ENCODE measurements around the gene NR0B1.

The NR0B1 gene

DNA sequence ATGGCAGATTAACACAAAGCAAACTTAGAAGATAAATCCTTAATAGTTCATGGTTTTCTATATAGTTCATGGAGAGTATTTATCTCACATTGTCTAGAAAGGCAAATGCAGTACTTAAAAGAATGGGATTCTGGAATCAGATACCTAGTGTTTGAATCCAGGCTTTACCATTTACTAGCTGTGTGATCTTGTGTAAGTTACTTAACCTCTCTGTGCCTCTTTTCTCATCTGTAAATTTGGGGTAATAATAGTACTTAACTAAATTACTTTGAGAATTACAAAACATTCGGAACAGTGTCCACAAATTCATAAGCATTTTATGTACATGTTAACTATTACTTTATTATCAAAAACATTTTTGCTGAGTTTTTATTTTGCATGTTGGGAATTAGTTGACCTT is 46.4 kb downstream of the NR0B1 start:
- no peak for TF ChIP-seq ZFP3 (CRISPR knock-in tag; IDR thresholded peaks at IDR 0.05)
- TF ChIP-seq BACH2 (CRISPR knock-in tag; IDR thresholded peaks at IDR 0.05; ENCODE audit: borderline replicate concordance), result no peak
- no peak for TF ChIP-seq CSDC2 (CRISPR knock-in tag; IDR thresholded peaks at IDR 0.05)
- TF ChIP-seq ISL1 (CRISPR knock-in tag; IDR thresholded peaks at IDR 0.05), result no peak
- no peak for ATAC-seq

DNA sequence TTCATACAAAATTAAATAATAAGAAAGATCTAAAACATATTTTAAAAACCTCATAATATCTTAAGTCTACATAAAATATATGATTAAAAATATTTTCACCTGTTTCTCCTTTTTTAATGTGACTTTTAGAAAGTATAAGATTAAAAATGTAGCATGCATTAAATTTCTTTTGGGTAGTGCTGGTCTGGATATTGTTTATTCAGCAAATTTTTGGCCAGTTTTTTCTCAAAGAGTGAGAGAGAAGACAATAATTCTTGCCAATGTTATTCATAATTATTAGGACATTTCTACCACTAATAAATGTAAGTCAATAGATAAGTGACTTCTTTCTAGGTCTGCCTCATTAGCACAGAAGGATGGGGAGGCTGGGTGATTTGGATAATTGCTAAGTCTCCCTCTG is 48.2 kb downstream of the NR0B1 start:
- ATAC-seq, result no peak
- TF ChIP-seq, protein P1, sequence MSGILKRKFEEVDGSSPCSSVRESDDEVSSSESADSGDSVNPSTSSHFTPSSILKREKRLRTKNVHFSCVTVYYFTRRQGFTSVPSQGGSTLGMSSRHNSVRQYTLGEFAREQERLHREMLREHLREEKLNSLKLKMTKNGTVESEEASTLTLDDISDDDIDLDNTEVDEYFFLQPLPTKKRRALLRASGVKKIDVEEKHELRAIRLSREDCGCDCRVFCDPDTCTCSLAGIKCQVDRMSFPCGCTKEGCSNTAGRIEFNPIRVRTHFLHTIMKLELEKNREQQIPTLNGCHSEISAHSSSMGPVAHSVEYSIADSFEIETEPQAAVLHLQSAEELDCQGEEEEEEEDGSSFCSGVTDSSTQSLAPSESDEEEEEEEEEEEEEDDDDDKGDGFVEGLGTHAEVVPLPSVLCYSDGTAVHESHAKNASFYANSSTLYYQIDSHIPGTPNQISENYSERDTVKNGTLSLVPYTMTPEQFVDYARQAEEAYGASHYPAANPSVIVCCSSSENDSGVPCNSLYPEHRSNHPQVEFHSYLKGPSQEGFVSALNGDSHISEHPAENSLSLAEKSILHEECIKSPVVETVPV (CRISPR knock-in tag; IDR thresholded peaks at IDR 0.05), result no peak
- TF ChIP-seq BACH2 (CRISPR knock-in tag; IDR thresholded peaks at IDR 0.05; ENCODE audit: borderline replicate concordance), result no peak
- TF ChIP-seq OSR1 (CRISPR knock-in tag; IDR thresholded peaks at IDR 0.05), result no peak
- no peak for TF ChIP-seq CSDC2 (CRISPR knock-in tag; IDR thresholded peaks at IDR 0.05)
- TF ChIP-seq ZNF565 (CRISPR knock-in tag; conservative IDR thresholded peaks at IDR 0.05; ENCODE audit: low read depth), result no peak
- TF ChIP-seq, protein P2, sequence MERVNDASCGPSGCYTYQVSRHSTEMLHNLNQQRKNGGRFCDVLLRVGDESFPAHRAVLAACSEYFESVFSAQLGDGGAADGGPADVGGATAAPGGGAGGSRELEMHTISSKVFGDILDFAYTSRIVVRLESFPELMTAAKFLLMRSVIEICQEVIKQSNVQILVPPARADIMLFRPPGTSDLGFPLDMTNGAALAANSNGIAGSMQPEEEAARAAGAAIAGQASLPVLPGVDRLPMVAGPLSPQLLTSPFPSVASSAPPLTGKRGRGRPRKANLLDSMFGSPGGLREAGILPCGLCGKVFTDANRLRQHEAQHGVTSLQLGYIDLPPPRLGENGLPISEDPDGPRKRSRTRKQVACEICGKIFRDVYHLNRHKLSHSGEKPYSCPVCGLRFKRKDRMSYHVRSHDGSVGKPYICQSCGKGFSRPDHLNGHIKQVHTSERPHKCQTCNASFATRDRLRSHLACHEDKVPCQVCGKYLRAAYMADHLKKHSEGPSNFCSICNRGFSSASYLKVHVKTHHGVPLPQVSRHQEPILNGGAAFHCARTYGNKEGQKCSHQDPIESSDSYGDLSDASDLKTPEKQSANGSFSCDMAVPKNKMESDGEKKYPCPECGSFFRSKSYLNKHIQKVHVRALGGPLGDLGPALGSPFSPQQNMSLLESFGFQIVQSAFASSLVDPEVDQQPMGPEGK (CRISPR knock-in tag; IDR thresholded peaks at IDR 0.05; ENCODE audit: borderline replicate concordance), result no peak
- TF ChIP-seq, protein P3, sequence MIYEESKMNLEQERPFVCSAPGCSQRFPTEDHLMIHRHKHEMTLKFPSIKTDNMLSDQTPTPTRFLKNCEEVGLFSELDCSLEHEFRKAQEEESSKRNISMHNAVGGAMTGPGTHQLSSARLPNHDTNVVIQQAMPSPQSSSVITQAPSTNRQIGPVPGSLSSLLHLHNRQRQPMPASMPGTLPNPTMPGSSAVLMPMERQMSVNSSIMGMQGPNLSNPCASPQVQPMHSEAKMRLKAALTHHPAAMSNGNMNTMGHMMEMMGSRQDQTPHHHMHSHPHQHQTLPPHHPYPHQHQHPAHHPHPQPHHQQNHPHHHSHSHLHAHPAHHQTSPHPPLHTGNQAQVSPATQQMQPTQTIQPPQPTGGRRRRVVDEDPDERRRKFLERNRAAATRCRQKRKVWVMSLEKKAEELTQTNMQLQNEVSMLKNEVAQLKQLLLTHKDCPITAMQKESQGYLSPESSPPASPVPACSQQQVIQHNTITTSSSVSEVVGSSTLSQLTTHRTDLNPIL (CRISPR knock-in tag; IDR thresholded peaks at IDR 0.05; ENCODE audit: low read depth), result no peak

- TF ChIP-seq TOX (CRISPR knock-in tag; IDR thresholded peaks at IDR 0.05; ENCODE audit: borderline replicate concordance) (no peak), SNAI2 (CRISPR knock-in tag; IDR thresholded peaks at IDR 0.05) (no peak)
- TF ChIP-seq, protein P3 (CRISPR knock-in tag; IDR thresholded peaks at IDR 0.05; ENCODE audit: low read depth), result no peak
- TF ChIP-seq, protein P2 (CRISPR knock-in tag; IDR thresholded peaks at IDR 0.05; ENCODE audit: borderline replicate concordance), result no peak
- no peak for ATAC-seq
Observed at GRCh38 chrX:30259927-30260326, 49.3 kb downstream of the NR0B1 start.

Data from SK-N-SH treated with all-trans-retinoic acid at 6 μM for 48 hours (cell line).